H9 (cell line): ENCODE data around the gene EEIG2. TPM values are rescaled to one million over a fixed set of nuclear protein-coding genes. Genes with fewer than 3 reads are reported as not detected.

Experiments
- DNase-seq: peaks from one replicate; pipeline ENCODE4 v3.0.0-alpha.2; 2017
- H2AFZ ChIP-seq: one replicate; pipeline ENCODE4 v1.6.1; 2013; ENCODE audit warnings: mild to moderate bottlenecking, low read length, control low read depth, moderate library complexity
- H2AK5ac ChIP-seq: 2 replicates; pipeline ENCODE4 v1.6.1; 2013; ENCODE audit warnings: low read length, control low read depth, mixed read lengths; ENCODE audit not compliant: insufficient read length
- H2BK120ac ChIP-seq: one replicate; pipeline ENCODE4 v1.6.1; 2013; ENCODE audit warnings: low read depth, mild to moderate bottlenecking, low read length, control low read depth, inconsistent platforms; ENCODE audit not compliant: poor library complexity, severe bottlenecking
- H2BK12ac ChIP-seq: 2 replicates; pipeline ENCODE4 v1.6.1; 2013; ENCODE audit warnings: low read length, control low read depth, mixed read lengths, low read depth; ENCODE audit not compliant: insufficient read length
- H2BK15ac ChIP-seq: 2 replicates; pipeline ENCODE4 v1.6.1; 2013; ENCODE audit warnings: low read depth, low read length, control low read depth
- H2BK20ac ChIP-seq: one replicate; pipeline ENCODE4 v1.6.1; 2013; ENCODE audit warnings: low read depth, mild to moderate bottlenecking, low read length, control low read depth, inconsistent platforms; ENCODE audit not compliant: poor library complexity, severe bottlenecking
- H2BK5ac ChIP-seq: 2 replicates; pipeline ENCODE4 v1.6.1; 2013; ENCODE audit warnings: low read length, control low read depth, mixed read lengths; ENCODE audit not compliant: insufficient read length
- H3K14ac ChIP-seq: 2 replicates; pipeline ENCODE4 v1.6.1; 2013; ENCODE audit warnings: low read length, control low read depth; ENCODE audit not compliant: insufficient read depth
- H3K18ac ChIP-seq: 2 replicates; pipeline ENCODE4 v1.6.1; 2013; ENCODE audit warnings: low read depth, mild to moderate bottlenecking, mixed read lengths, low read length, control low read depth; ENCODE audit not compliant: insufficient read length
- H3K23ac ChIP-seq: 2 replicates; pipeline ENCODE4 v1.6.1; 2013; ENCODE audit warnings: low read length, control low read depth, mixed read lengths, low read depth; ENCODE audit not compliant: insufficient read length
- H3K23me2 ChIP-seq: 2 replicates; pipeline ENCODE4 v1.6.1; 2013; ENCODE audit warnings: low read depth, mild to moderate bottlenecking, mixed read lengths, low read length, control low read depth; ENCODE audit not compliant: insufficient read length, poor library complexity, severe bottlenecking
- H3K27ac ChIP-seq: 2 replicates; pipeline ENCODE4 v1.5.1; 2013; ENCODE audit warnings: low read length, control low read depth, mixed read lengths, low read depth; ENCODE audit not compliant: insufficient read length
- H3K27me3 ChIP-seq: 2 replicates; pipeline ENCODE4 v1.6.1; 2013; ENCODE audit warnings: low read length, control low read depth, inconsistent platforms; ENCODE audit not compliant: insufficient read depth
- H3K4ac ChIP-seq: 2 replicates; pipeline ENCODE4 v1.6.1; 2013; ENCODE audit warnings: low read depth, mild to moderate bottlenecking, control low read depth, inconsistent platforms, low read length, moderate library complexity
- H3K4me1 ChIP-seq: 2 replicates; pipeline ENCODE4 v1.6.1; 2013; ENCODE audit warnings: low read length, control low read depth, inconsistent platforms; ENCODE audit not compliant: insufficient read depth
- H3K4me2 ChIP-seq: 2 replicates; pipeline ENCODE4 v1.6.1; 2013; ENCODE audit warnings: low read length, control low read depth, mixed read lengths; ENCODE audit not compliant: insufficient read length, insufficient read depth
- H3K56ac ChIP-seq: 2 replicates; pipeline ENCODE4 v1.6.1; 2013; ENCODE audit warnings: low read depth, mild to moderate bottlenecking, mixed read lengths, low read length, control low read depth; ENCODE audit not compliant: insufficient read length
- H3K79me1 ChIP-seq: 2 replicates; pipeline ENCODE4 v1.6.1; 2013; ENCODE audit warnings: low read depth, mild to moderate bottlenecking, moderate library complexity, low read length, control low read depth, inconsistent platforms; ENCODE audit not compliant: insufficient read depth, poor library complexity, severe bottlenecking
- H3K79me2 ChIP-seq: 2 replicates; pipeline ENCODE4 v1.6.1; 2013; ENCODE audit warnings: low read length, control low read depth, inconsistent platforms; ENCODE audit not compliant: insufficient read depth
- H3K9ac ChIP-seq: 2 replicates; pipeline ENCODE4 v1.6.1; 2013; ENCODE audit warnings: low read length, control low read depth, mixed read lengths; ENCODE audit not compliant: insufficient read length; ENCODE audit errors: extremely low read depth
- H3K9me3 ChIP-seq: one replicate; pipeline ENCODE4 v1.6.1; 2013; ENCODE audit warnings: low read depth, low read length, inconsistent platforms; ENCODE audit not compliant: control insufficient read depth
- H3T11ph ChIP-seq: one replicate; pipeline ENCODE4 v1.6.1; 2013; ENCODE audit warnings: mild to moderate bottlenecking, low read length, control low read depth, inconsistent platforms
- H4K20me1 ChIP-seq: one replicate; pipeline ENCODE4 v1.6.1; 2013; ENCODE audit not compliant: control insufficient read depth, insufficient read length, insufficient read depth
- H4K5ac ChIP-seq: 2 replicates; pipeline ENCODE4 v1.6.1; 2013; ENCODE audit warnings: low read depth, mild to moderate bottlenecking, mixed read lengths, low read length, control low read depth; ENCODE audit not compliant: insufficient read length
- H4K8ac ChIP-seq: replicated peaks from 2 replicates; pipeline ENCODE4 v1.6.1; 2013; ENCODE audit warnings: low read length, control low read depth, mixed read lengths, low read depth; ENCODE audit not compliant: insufficient read length
- H4K91ac ChIP-seq: 2 replicates; pipeline ENCODE4 v1.6.1; 2013; ENCODE audit warnings: low read depth, mild to moderate bottlenecking, moderate library complexity, mixed read lengths, low read length, control low read depth; ENCODE audit not compliant: insufficient read length
- H3K27ac Mint-ChIP-seq, 3 experiments: 2 replicates in 2 of 3; 3 replicates in 1 of 3; pipeline ENCODE4 v1.8.0; 2020 to 2021; ENCODE audit warnings: mixed read lengths in 3 of 3, mild to moderate bottlenecking in 1 of 3, moderate library complexity in 1 of 3
- H3K27me3 Mint-ChIP-seq: 2 replicates; pipeline ENCODE4 v1.8.0; 2021; ENCODE audit warnings: low read depth, mild to moderate bottlenecking, moderate library complexity, mixed read lengths
- H3K36me3 Mint-ChIP-seq, 3 experiments: 2 replicates in 2 of 3; 3 replicates in 1 of 3; pipeline ENCODE4 v1.8.0; 2020 to 2021; ENCODE audit warnings: low read depth in 3 of 3, mixed read lengths in 3 of 3; ENCODE audit not compliant: insufficient read depth in 1 of 3
- H3K4me1 Mint-ChIP-seq, 2 experiments: 2 replicates each; pipeline ENCODE4 v1.8.0; 2020; ENCODE audit warnings: mixed read lengths in 2 of 2
- H3K4me3 Mint-ChIP-seq, 2 experiments: 2 replicates in 1 of 2; 3 replicates in 1 of 2; pipeline ENCODE4 v1.8.0; 2020 to 2021; ENCODE audit warnings: mild to moderate bottlenecking in 2 of 2, mixed read lengths in 2 of 2, moderate library complexity in 1 of 2
- H3K9me3 Mint-ChIP-seq, 2 experiments: 2 replicates in 1 of 2; 3 replicates in 1 of 2; pipeline ENCODE4 v1.8.0; 2020; ENCODE audit warnings: mild to moderate bottlenecking in 2 of 2, mixed read lengths in 2 of 2, moderate library complexity in 1 of 2
- WGBS: extraction: QIAGEN DNeasy Blood & Tissue Kit; methylation state at CpG from one replicate; pipeline ENCODE4 v1.1.7; 2013; ENCODE audit warnings: missing lambda C conversion rate, low lambda C conversion rate, mixed read lengths; ENCODE audit not compliant: insufficient read length; ENCODE audit errors: extremely low coverage; 5-methylcytosine and 5-hydroxymethylcytosine counted together
- total RNA-seq: library from RNA; stranded (reverse); gene quantifications from 2 replicates; pipeline ENCODE4 v1.2.1, GENCODE V29; 2021
- TF ChIP-seq, protein P1 (sequence below): fragments of 200-600 bp; sonication (generic); conservative IDR thresholded peaks from 3 replicates; pipeline ENCODE4 v1.8.0; 2021; ENCODE audit warnings: antibody characterized with exemption, mild to moderate bottlenecking

The EEIG2 gene
- total RNA-seq, 1 experiment from 2014 or later = 17.0 TPM

DNA sequence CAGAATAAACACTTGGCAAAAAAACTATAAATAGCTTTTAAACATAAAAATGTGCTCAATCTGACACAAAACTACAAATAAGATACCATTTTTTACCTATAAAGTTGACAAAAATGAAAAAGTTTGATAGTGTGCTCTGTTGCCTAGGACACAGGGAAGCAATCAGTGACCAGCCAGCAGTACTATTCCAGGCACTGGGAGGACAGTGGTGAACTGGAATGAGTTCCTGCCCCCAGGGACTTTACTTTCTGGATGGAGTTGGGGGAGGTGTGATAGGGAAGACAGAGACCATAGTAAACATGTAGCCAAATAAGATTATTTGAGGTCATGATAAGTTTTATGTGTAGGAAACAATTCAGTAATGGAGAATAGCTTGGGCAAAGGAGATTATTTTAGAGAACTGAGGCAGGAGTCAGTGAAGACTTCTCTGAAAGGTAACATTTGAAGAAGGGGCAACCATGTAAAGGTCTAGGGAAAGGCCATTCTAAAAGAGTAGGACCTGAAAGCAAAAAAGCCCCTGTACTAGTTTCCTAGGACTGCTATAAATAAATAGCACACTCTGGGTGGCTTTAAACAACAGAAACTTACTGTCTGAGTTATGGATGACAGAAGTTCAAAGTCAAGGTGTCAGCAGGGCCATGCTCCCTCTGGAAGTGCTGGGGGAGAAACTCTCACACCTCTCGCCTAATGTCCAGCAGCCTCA lies 42.0 kb downstream of the EEIG2 start:
- Histone ChIP-seq H3K56ac (no peak overlapping the region), H2BK5ac (no peak overlapping the region), H4K8ac (no peak overlapping the region), H3K18ac (no peak overlapping the region), H3K9me3 (no peaks in the 10 kb centered on the region), H3K27me3 (no peaks in the 10 kb centered on the region), H3K4me2 (no peak overlapping the region), H2BK15ac (no peak overlapping the region), H2AFZ (no peak overlapping the region), H2BK20ac (no peak overlapping the region), H3K4me1 (no peaks in the 10 kb centered on the region), H2AK5ac (no peak overlapping the region), H3K79me1 (no peaks in the 10 kb centered on the region), H3T11ph (no peak overlapping the region), H2BK12ac (no peak overlapping the region), H3K4ac (no peak overlapping the region), H3K23ac (no peak overlapping the region), H2BK120ac (no peak overlapping the region), H3K14ac (no peak overlapping the region), H4K91ac (no peak overlapping the region), H3K23me2 (no peaks in the 10 kb centered on the region), H4K20me1 (no peaks in the 10 kb centered on the region), H3K9ac (no peak overlapping the region), H3K79me2 (no peaks in the 10 kb centered on the region), H4K5ac (no peak overlapping the region), H3K27ac (no peak overlapping the region)
- DNase-seq = no peak
- no CpG with 5 or more reads among the region's 1 CpG for WGBS
- H3K9me3 Mint-ChIP-seq = no peaks in the 10 kb centered on the region
- H3K4me3 Mint-ChIP-seq = no peak overlapping the region
- TF ChIP-seq, protein P1, sequence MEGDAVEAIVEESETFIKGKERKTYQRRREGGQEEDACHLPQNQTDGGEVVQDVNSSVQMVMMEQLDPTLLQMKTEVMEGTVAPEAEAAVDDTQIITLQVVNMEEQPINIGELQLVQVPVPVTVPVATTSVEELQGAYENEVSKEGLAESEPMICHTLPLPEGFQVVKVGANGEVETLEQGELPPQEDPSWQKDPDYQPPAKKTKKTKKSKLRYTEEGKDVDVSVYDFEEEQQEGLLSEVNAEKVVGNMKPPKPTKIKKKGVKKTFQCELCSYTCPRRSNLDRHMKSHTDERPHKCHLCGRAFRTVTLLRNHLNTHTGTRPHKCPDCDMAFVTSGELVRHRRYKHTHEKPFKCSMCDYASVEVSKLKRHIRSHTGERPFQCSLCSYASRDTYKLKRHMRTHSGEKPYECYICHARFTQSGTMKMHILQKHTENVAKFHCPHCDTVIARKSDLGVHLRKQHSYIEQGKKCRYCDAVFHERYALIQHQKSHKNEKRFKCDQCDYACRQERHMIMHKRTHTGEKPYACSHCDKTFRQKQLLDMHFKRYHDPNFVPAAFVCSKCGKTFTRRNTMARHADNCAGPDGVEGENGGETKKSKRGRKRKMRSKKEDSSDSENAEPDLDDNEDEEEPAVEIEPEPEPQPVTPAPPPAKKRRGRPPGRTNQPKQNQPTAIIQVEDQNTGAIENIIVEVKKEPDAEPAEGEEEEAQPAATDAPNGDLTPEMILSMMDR = no peak
- no peaks in the 10 kb centered on the region for H3K27me3 Mint-ChIP-seq
- no peaks in the 10 kb centered on the region for H3K4me1 Mint-ChIP-seq
- no peak overlapping the region; a peak in 1 of 7 replicates for H3K27ac Mint-ChIP-seq
- H3K36me3 Mint-ChIP-seq = peaks cover 0 to 4% (median 4%) of the 10 kb centered on the region in 3 experiments; a peak in 4 of 7 replicates
